Measurements from ENCODE around the gene C16orf54. TPM values are rescaled to one million over a fixed set of nuclear protein-coding genes. Genes with fewer than 3 reads are reported as not detected.

Gene C16orf54
- total and polyA plus RNA-seq, 10 of the 15 experiments (the other 5 are each of a cell fraction or from before 2014, with no cell fraction given) = 2.1 to 13.3 (median 5.4) TPM

- ChIA-PET CTCF (no interaction called here), POLR2A (interaction anchor here (0.7 kb wide), 1 partner anchor 28 kb away, joined by 3 read pairs; no protein-coding TSS in a partner anchor), SMC1A (ENCODE audit: uncharacterized antibody, unreplicated experiment) (no interaction called here), RAD21 (ENCODE audit: unreplicated experiment) (interaction anchor here (0.7 kb wide), 1 partner anchor 286 kb away, joined by 3 read pairs; no protein-coding TSS in a partner anchor)
- intact Hi-C loops (cut with micrococcal nuclease; ENCODE audit: unreplicated experiment) (no loop called here), in situ Hi-C loops (cut with MboI) (no loop called here)
- Histone ChIP-seq H4K20me1 (ENCODE audit: control insufficient read depth, insufficient read depth) (no peaks in the 10 kb centered on the region), H3K4me3 (no peak overlapping the region), H3K4me2 (ENCODE audit: control insufficient read depth, insufficient read depth) (no peak overlapping the region), H3K4me1 (ENCODE audit: control insufficient read depth, insufficient read depth, low read length) (no peaks in the 10 kb centered on the region), H3K27ac (ENCODE audit: control insufficient read depth, insufficient read depth) (no peak overlapping the region), H3K79me2 (ENCODE audit: control insufficient read depth, insufficient read depth, low read length) (no peaks in the 10 kb centered on the region), H3K9me3 (replicated peaks; ENCODE audit: control insufficient read depth, insufficient read depth, low read length) (no peaks in the 10 kb centered on the region), H2AFZ (ENCODE audit: control insufficient read depth, low read depth, low read length) (no peak overlapping the region), H3K36me3 (ENCODE audit: control insufficient read depth in 2 of 2, insufficient read depth in 2 of 2, low read length in 1 of 2) (no peaks in the 10 kb centered on the region), H3K27me3 (replicated peaks in 1 of 2; ENCODE audit: control insufficient read depth in 2 of 2, insufficient read depth in 2 of 2, low read length in 1 of 2) (no peaks in the 10 kb centered on the region), H3K9ac (ENCODE audit: control insufficient read depth, insufficient read depth, low read length) (no peak overlapping the region)
- ATAC-seq (no peak), FAIRE-seq (no peak), DNase-seq (ENCODE audit: low read depth, low spot score) (no peak)
- BruUV-seq (replicated peaks) = no TSS peak
- 62% methylated on average over 6 of the region's 6 CpGs for WGBS (ENCODE audit: insufficient coverage, insufficient replicate concordance, low lambda C conversion rate, missing lambda C conversion rate)
- TF ChIP-seq LARP7 (IDR thresholded peaks at IDR 0.05) (no peak), TCF12 (IDR thresholded peaks at IDR 0.05; ENCODE audit: low read depth, low read length) (no peak), RB1 (IDR thresholded peaks at IDR 0.05; ENCODE audit: borderline replicate concordance) (no peak), SREBF1 (IDR thresholded peaks at IDR 0.05; ENCODE audit: low read length) (no peak), CBX3 (IDR thresholded peaks at IDR 0.05; ENCODE audit: borderline replicate concordance, low read depth) (no peak), EED (IDR thresholded peaks at IDR 0.05; ENCODE audit: low read depth) (no peak), IRF4 (IDR thresholded peaks at IDR 0.05; ENCODE audit: low read depth, low read length) (no peak), KAT2A (conservative IDR thresholded peaks at IDR 0.05; ENCODE audit: control insufficient read depth, low read depth, low read length) (no peak), IKZF2 (IDR thresholded peaks at IDR 0.05) (no peak), BCL3 (IDR thresholded peaks at IDR 0.05; ENCODE audit: borderline replicate concordance, insufficient read depth, low read depth, low read length, poor library complexity, severe bottlenecking) (no peak), CREB1 (IDR thresholded peaks at IDR 0.05; ENCODE audit: low read depth) (no peak)
- TF ChIP-seq, protein P1, sequence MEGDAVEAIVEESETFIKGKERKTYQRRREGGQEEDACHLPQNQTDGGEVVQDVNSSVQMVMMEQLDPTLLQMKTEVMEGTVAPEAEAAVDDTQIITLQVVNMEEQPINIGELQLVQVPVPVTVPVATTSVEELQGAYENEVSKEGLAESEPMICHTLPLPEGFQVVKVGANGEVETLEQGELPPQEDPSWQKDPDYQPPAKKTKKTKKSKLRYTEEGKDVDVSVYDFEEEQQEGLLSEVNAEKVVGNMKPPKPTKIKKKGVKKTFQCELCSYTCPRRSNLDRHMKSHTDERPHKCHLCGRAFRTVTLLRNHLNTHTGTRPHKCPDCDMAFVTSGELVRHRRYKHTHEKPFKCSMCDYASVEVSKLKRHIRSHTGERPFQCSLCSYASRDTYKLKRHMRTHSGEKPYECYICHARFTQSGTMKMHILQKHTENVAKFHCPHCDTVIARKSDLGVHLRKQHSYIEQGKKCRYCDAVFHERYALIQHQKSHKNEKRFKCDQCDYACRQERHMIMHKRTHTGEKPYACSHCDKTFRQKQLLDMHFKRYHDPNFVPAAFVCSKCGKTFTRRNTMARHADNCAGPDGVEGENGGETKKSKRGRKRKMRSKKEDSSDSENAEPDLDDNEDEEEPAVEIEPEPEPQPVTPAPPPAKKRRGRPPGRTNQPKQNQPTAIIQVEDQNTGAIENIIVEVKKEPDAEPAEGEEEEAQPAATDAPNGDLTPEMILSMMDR (IDR thresholded peaks at IDR 0.05 in 2 of 3, conservative IDR thresholded peaks at IDR 0.05 in 1 of 3; ENCODE audit: control insufficient read depth in 2 of 3, extremely low read depth in 1 of 3, insufficient read depth in 1 of 3, low read depth in 3 of 3, low read length in 3 of 3) = no peak
- TF ChIP-seq, protein P2, sequence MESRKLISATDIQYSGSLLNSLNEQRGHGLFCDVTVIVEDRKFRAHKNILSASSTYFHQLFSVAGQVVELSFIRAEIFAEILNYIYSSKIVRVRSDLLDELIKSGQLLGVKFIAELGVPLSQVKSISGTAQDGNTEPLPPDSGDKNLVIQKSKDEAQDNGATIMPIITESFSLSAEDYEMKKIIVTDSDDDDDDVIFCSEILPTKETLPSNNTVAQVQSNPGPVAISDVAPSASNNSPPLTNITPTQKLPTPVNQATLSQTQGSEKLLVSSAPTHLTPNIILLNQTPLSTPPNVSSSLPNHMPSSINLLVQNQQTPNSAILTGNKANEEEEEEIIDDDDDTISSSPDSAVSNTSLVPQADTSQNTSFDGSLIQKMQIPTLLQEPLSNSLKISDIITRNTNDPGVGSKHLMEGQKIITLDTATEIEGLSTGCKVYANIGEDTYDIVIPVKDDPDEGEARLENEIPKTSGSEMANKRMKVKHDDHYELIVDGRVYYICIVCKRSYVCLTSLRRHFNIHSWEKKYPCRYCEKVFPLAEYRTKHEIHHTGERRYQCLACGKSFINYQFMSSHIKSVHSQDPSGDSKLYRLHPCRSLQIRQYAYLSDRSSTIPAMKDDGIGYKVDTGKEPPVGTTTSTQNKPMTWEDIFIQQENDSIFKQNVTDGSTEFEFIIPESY (IDR thresholded peaks at IDR 0.05) = no peak
- TF ChIP-seq, protein P3, sequence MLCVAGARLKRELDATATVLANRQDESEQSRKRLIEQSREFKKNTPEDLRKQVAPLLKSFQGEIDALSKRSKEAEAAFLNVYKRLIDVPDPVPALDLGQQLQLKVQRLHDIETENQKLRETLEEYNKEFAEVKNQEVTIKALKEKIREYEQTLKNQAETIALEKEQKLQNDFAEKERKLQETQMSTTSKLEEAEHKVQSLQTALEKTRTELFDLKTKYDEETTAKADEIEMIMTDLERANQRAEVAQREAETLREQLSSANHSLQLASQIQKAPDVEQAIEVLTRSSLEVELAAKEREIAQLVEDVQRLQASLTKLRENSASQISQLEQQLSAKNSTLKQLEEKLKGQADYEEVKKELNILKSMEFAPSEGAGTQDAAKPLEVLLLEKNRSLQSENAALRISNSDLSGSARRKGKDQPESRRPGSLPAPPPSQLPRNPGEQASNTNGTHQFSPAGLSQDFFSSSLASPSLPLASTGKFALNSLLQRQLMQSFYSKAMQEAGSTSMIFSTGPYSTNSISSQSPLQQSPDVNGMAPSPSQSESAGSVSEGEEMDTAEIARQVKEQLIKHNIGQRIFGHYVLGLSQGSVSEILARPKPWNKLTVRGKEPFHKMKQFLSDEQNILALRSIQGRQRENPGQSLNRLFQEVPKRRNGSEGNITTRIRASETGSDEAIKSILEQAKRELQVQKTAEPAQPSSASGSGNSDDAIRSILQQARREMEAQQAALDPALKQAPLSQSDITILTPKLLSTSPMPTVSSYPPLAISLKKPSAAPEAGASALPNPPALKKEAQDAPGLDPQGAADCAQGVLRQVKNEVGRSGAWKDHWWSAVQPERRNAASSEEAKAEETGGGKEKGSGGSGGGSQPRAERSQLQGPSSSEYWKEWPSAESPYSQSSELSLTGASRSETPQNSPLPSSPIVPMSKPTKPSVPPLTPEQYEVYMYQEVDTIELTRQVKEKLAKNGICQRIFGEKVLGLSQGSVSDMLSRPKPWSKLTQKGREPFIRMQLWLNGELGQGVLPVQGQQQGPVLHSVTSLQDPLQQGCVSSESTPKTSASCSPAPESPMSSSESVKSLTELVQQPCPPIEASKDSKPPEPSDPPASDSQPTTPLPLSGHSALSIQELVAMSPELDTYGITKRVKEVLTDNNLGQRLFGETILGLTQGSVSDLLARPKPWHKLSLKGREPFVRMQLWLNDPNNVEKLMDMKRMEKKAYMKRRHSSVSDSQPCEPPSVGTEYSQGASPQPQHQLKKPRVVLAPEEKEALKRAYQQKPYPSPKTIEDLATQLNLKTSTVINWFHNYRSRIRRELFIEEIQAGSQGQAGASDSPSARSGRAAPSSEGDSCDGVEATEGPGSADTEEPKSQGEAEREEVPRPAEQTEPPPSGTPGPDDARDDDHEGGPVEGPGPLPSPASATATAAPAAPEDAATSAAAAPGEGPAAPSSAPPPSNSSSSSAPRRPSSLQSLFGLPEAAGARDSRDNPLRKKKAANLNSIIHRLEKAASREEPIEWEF (IDR thresholded peaks at IDR 0.05; ENCODE audit: insufficient replicate concordance, low read depth, low read length) = no peak
Observed at GRCh38 chr16:29761882-29762281, 16.1 kb upstream of the C16orf54 start.

Measured in GM12878 (cell line).